IMR-90 (cell line): ENCODE results near the gene HAUS5. TPM values are rescaled to one million over a fixed set of nuclear protein-coding genes. Genes with fewer than 3 reads are reported as not detected.

Experiments
- ATAC-seq: fragments of 200-7000 bp; cut with Tn5 transposase; 2 replicates; pipeline ENCODE4 v1.9.1; 2020; ENCODE audit warnings: low read depth, mild to moderate bottlenecking, moderate library complexity
- BruUV-seq: library from RNA; stranded (reverse); fragments of 400-500 nt; replicated peaks from 2 replicates; lab custom pipeline; 2021; lab: Mats Ljungman, UMichigan
- CTCF ChIA-PET: fragments of 300-600 bp; formaldehyde crosslinking; extraction: SDS; loops from one replicate; lab custom pipeline; 2021; ENCODE audit warnings: antibody characterized with exemption; lab: Yijun Ruan, JAX
- POLR2A ChIA-PET: fragments of 300-600 bp; sonication (Branson Sonifier 250); formaldehyde crosslinking; loops from one replicate; lab custom pipeline; 2022; ENCODE audit warnings: antibody characterized with exemption; ENCODE audit not compliant: unreplicated experiment; lab: Charles Lee
- DNase-seq: peaks from one replicate; pipeline ENCODE4 v3.0.0; 2013
- H2AFZ ChIP-seq: replicated peaks from 2 replicates; pipeline ENCODE3; 2013; ENCODE audit warnings: low read length, mild to moderate bottlenecking; ENCODE audit not compliant: poor library complexity
- H2AK5ac ChIP-seq: 2 replicates; pipeline ENCODE4 v1.6.1; 2013; ENCODE audit warnings: low read depth, low read length, inconsistent platforms
- H2AK9ac ChIP-seq: replicated peaks from 2 replicates; pipeline ENCODE3; 2013; ENCODE audit warnings: mild to moderate bottlenecking, low read depth, low read length, moderate library complexity; ENCODE audit not compliant: poor library complexity
- H2BK120ac ChIP-seq: 2 replicates; pipeline ENCODE4 v1.6.1; 2013; ENCODE audit warnings: low read depth, low read length, inconsistent platforms
- H2BK15ac ChIP-seq: 3 replicates; pipeline ENCODE4 v1.6.1; 2013; ENCODE audit warnings: low read depth, low read length, inconsistent platforms
- H2BK20ac ChIP-seq: 2 replicates; pipeline ENCODE4 v1.6.1; 2013; ENCODE audit warnings: low read depth, mild to moderate bottlenecking, inconsistent platforms, low read length, moderate library complexity
- H2BK5ac ChIP-seq: 2 replicates; pipeline ENCODE4 v1.6.1; 2013; ENCODE audit warnings: mild to moderate bottlenecking, low read depth, low read length, inconsistent platforms; ENCODE audit not compliant: poor library complexity, severe bottlenecking
- H3K14ac ChIP-seq: replicated peaks from 2 replicates; pipeline ENCODE4 v1.6.1; 2013; ENCODE audit warnings: low read depth, low read length, inconsistent platforms
- H3K18ac ChIP-seq: 2 replicates; pipeline ENCODE4 v1.6.1; 2013; ENCODE audit warnings: low read depth, low read length, control low read depth
- H3K23ac ChIP-seq: 2 replicates; pipeline ENCODE4 v1.6.1; 2013; ENCODE audit warnings: low read depth, low read length, inconsistent platforms
- H3K27ac ChIP-seq: 2 replicates; pipeline ENCODE4 v1.5.1; 2013; ENCODE audit warnings: mild to moderate bottlenecking, control low read depth, low read length; ENCODE audit not compliant: insufficient read depth
- H3K27me3 ChIP-seq: 2 replicates; pipeline ENCODE4 v1.6.1; 2013; ENCODE audit warnings: low read length; ENCODE audit not compliant: control insufficient read depth, insufficient read depth
- H3K36me3 ChIP-seq: 2 replicates; pipeline ENCODE4 v1.6.1; 2013; ENCODE audit warnings: low read length, mixed read lengths; ENCODE audit not compliant: control insufficient read depth, insufficient read depth
- H3K4ac ChIP-seq: 2 replicates; pipeline ENCODE4 v1.6.1; 2013; ENCODE audit warnings: low read depth, low read length, inconsistent platforms
- H3K4me1 ChIP-seq: 2 replicates; pipeline ENCODE4 v1.6.1; 2013; ENCODE audit warnings: low read length, mixed read lengths; ENCODE audit not compliant: control insufficient read depth, insufficient read depth
- H3K4me2 ChIP-seq: 2 replicates; pipeline ENCODE4 v1.6.1; 2013; ENCODE audit warnings: low read depth, mild to moderate bottlenecking, control low read depth, low read length, moderate library complexity
- H3K4me3 ChIP-seq: 2 replicates; pipeline ENCODE4 v1.5.1; 2013; ENCODE audit warnings: low read depth, mild to moderate bottlenecking, control low read depth, low read length, moderate library complexity; ENCODE audit not compliant: insufficient read depth
- H3K56ac ChIP-seq: 2 replicates; pipeline ENCODE4 v1.6.1; 2013; ENCODE audit warnings: low read length, inconsistent platforms; ENCODE audit not compliant: insufficient read depth; ENCODE audit errors: extremely low read depth
- H3K79me1 ChIP-seq, 2 experiments: 2 replicates each; pipeline ENCODE4 v1.6.1; 2013; ENCODE audit warnings: low read length in 2 of 2, inconsistent platforms in 1 of 2, low read depth in 1 of 2
- H3K9ac ChIP-seq: 2 replicates; pipeline ENCODE4 v1.6.1; 2013; ENCODE audit warnings: low read depth, low read length, control low read depth
- H3K9me1 ChIP-seq: 2 replicates; pipeline ENCODE4 v1.6.1; 2013; ENCODE audit warnings: low read length, inconsistent platforms; ENCODE audit not compliant: insufficient read depth
- H3K9me3 ChIP-seq: 2 replicates; pipeline ENCODE4 v1.6.1; 2013; ENCODE audit warnings: low read length; ENCODE audit not compliant: control insufficient read depth, insufficient read depth
- H4K20me1 ChIP-seq: 2 replicates; pipeline ENCODE4 v1.6.1; 2013; ENCODE audit warnings: low read length, inconsistent platforms; ENCODE audit not compliant: insufficient read depth
- H4K5ac ChIP-seq: 2 replicates; pipeline ENCODE4 v1.6.1; 2013; ENCODE audit warnings: mild to moderate bottlenecking, low read depth, low read length, control low read depth
- H4K8ac ChIP-seq, 2 experiments: 2 replicates each; pipeline ENCODE4 v1.6.1; 2013; ENCODE audit warnings: low read depth in 2 of 2, low read length in 2 of 2, control low read depth in 1 of 2, inconsistent platforms in 1 of 2
- H4K91ac ChIP-seq: 2 replicates; pipeline ENCODE4 v1.6.1; 2013; ENCODE audit warnings: low read depth, low read length, inconsistent platforms; ENCODE audit not compliant: insufficient read depth
- ELK1 ChIP-seq: fragments of 150-350 bp; IDR thresholded peaks from 2 replicates; pipeline ENCODE4 v1.6.1; 2016; ENCODE audit warnings: low read depth, mild to moderate bottlenecking, low read length, moderate library complexity, borderline replicate concordance
- MAZ ChIP-seq: IDR thresholded peaks from 2 replicates; pipeline ENCODE4 v1.6.1; 2012; ENCODE audit warnings: low read depth, mild to moderate bottlenecking, low read length, improper control_type of control experiment, moderate library complexity, borderline replicate concordance
- RAD21 ChIP-seq: IDR thresholded peaks from 2 replicates; pipeline ENCODE4 v1.6.1; 2012; ENCODE audit warnings: low read length, improper control_type of control experiment
- USF2 ChIP-seq: fragments of 150-350 bp; IDR thresholded peaks from 2 replicates; pipeline ENCODE4 v1.6.1; 2017; ENCODE audit warnings: mild to moderate bottlenecking, antibody characterized with exemption, low read length, low read depth
- WGBS, 2 experiments: methylation state at CpG; one replicate each; pipeline versions ENCODE4 v1.1.5 to v1.1.7; 2013; ENCODE audit warnings: missing lambda C conversion rate in 2 of 2; ENCODE audit not compliant: insufficient read length in 1 of 2; ENCODE audit errors: extremely low coverage in 2 of 2; 5-methylcytosine and 5-hydroxymethylcytosine counted together
- dilution Hi-C: fragments of 300-500 bp; cut with HindIII; formaldehyde crosslinking; loops from one replicate; pipeline ENCODE4 v1.14.3; 2018; ENCODE audit warnings: low sequenced_read_pairs; ENCODE audit not compliant: unreplicated experiment
- in situ Hi-C: fragments of 300-500 bp; cut with MboI; formaldehyde crosslinking; loops from 3 replicates; pipeline ENCODE4 v1.14.3; 2019; ENCODE audit warnings: low sequenced_read_pairs, inconsistent platforms, mixed read lengths
- intact Hi-C: fragments of 100-400 bp; cut with micrococcal nuclease; formaldehyde crosslinking; loops from 2 replicates; pipeline ENCODE4 v1.10.0; 2022
- polyA plus RNA-seq, 3 experiments: library from polyadenylated mRNA; depleted of rRNA; stranded (reverse); fragments of >200 nt; gene quantifications; 2 replicates each; pipeline ENCODE4 v1.2.3, GENCODE V29; 2012; ENCODE audit warnings: low replicate concordance in 1 of 3
- total RNA-seq: library from RNA; depleted of rRNA; stranded (reverse); fragments of >200 nt; gene quantifications from 2 replicates; pipeline ENCODE4 v1.2.3, GENCODE V29; 2012

Gene HAUS5
- total and polyA plus RNA-seq, 2 of the 4 experiments (the other 2 are of a cell fraction), result 3.4 to 6.2 TPM

- ChIA-PET CTCF (no interaction called here), POLR2A (no interaction called here)
- no peak overlapping the region for H4K5ac ChIP-seq
- DNase-seq (no peak), ATAC-seq (no peak)
- no peak overlapping the region for H3K27ac ChIP-seq
- no peak overlapping the region for H3K4me2 ChIP-seq
- dilution Hi-C loops, result no loop called here
- 0 out of 2 replicates have a peak, but pooled peaks cover 3% of the 10 kb centered on the region for H4K20me1 ChIP-seq
- no peaks in the 10 kb centered on the region; the same call in 1 of the 2 replicates for H3K36me3 ChIP-seq
- no peak overlapping the region for H2AK5ac ChIP-seq
- H4K8ac ChIP-seq, result no peak overlapping the region
- H2BK5ac ChIP-seq, result no peak overlapping the region
- H3K9me1 ChIP-seq, result no peaks in the 10 kb centered on the region
- H3K4me3 ChIP-seq, result no peak overlapping the region
- WGBS, 2 experiments, result no CpG with 5 or more reads among the region's 1 CpG
- peaks cover 7% of the 10 kb centered on the region; the same call in 1 of the 2 replicates for H3K27me3 ChIP-seq
- H3K79me1 ChIP-seq, result no peaks in the 10 kb centered on the region
- H2BK120ac ChIP-seq, result no peak overlapping the region
- no peak overlapping the region for H2BK20ac ChIP-seq
- no peak overlapping the region for H4K91ac ChIP-seq
- H3K4ac ChIP-seq, result no peak overlapping the region
- no peak for TF ChIP-seq ELK1
- TF ChIP-seq RAD21, result no peak
- no peak for TF ChIP-seq USF2
- no peak for TF ChIP-seq MAZ
- no peaks in the 10 kb centered on the region for H3K9me3 ChIP-seq
- intact Hi-C loops, result no loop called here
- no peak overlapping the region for H3K14ac ChIP-seq
- H3K4me1 ChIP-seq, result no peaks in the 10 kb centered on the region
- H2AK9ac ChIP-seq, result no peak overlapping the region
- in situ Hi-C loops, result no loop called here
- BruUV-seq, result no TSS peak
- no peak overlapping the region for H3K56ac ChIP-seq
- H3K18ac ChIP-seq, result no peak overlapping the region
- no peak overlapping the region for H3K9ac ChIP-seq
- H2BK15ac ChIP-seq, result no peak overlapping the region
- no peak overlapping the region for H3K23ac ChIP-seq
- H2AFZ ChIP-seq, result no peak overlapping the region
Measured at GRCh38 chr19:35670686-35671085, 58.2 kb downstream of the HAUS5 start.
